PC-9 (cell line): ENCODE data around the gene AGPAT3. TPM values are rescaled to one million over a fixed set of nuclear protein-coding genes. Genes with fewer than 3 reads are reported as not detected.
"Not testable (repeated sequence)": the region's sequence is repeated elsewhere in the genome, so short reads cannot be mapped to it uniquely, and the experiment has no call there.

Experiments
- BruUV-seq: library from RNA; stranded (reverse); fragments of 400-500 nt; replicated peaks from 2 replicates; lab custom pipeline; 2021; lab: Mats Ljungman, UMichigan
- CTCF ChIA-PET: fragments of 300-600 bp; sonication (Branson Sonifier 250); formaldehyde crosslinking; loops from one replicate; lab custom pipeline; 2022; ENCODE audit warnings: antibody characterized with exemption; lab: Charles Lee
- POLR2A ChIA-PET: fragments of 300-600 bp; sonication (Branson Sonifier 250); formaldehyde crosslinking; loops from one replicate; lab custom pipeline; 2022; ENCODE audit warnings: antibody characterized with exemption; ENCODE audit not compliant: unreplicated experiment; lab: Charles Lee
- DNase-seq, 2 experiments: peaks; one replicate each; pipeline versions ENCODE4 v3.0.0 to v3.0.0-alpha.2; 2015 to 2022; ENCODE audit warnings: mixed read lengths in 1 of 2
- H2AFZ ChIP-seq: fragments of 200-600 bp; sonication (generic); 2 replicates; pipeline ENCODE4 v1.8.1; 2017; ENCODE audit warnings: antibody characterized with exemption
- H3F3A ChIP-seq: fragments of 200-600 bp; sonication (generic); 2 replicates; pipeline ENCODE4 v1.8.1; 2017; ENCODE audit warnings: antibody characterized with exemption, mild to moderate bottlenecking, low read depth; ENCODE audit not compliant: insufficient read depth
- H3K27ac ChIP-seq: fragments of 200-600 bp; sonication (generic); 2 replicates; pipeline ENCODE4 v1.6.1; 2016; ENCODE audit warnings: mixed run types
- H3K27me3 ChIP-seq: fragments of 200-600 bp; sonication (generic); 2 replicates; pipeline ENCODE4 v1.6.1; 2016; ENCODE audit warnings: low read depth, mixed run types; ENCODE audit not compliant: insufficient read depth
- H3K36me3 ChIP-seq: fragments of 200-600 bp; sonication (generic); 2 replicates; pipeline ENCODE4 v1.6.1; 2016; ENCODE audit warnings: low read depth, mixed run types
- H3K4me1 ChIP-seq: fragments of 200-600 bp; sonication (generic); replicated peaks from 2 replicates; pipeline ENCODE4 v1.6.1; 2016; ENCODE audit warnings: mixed run types; ENCODE audit not compliant: insufficient read depth
- H3K4me2 ChIP-seq: fragments of 200-600 bp; sonication (generic); 2 replicates; pipeline ENCODE4 v1.6.1; 2017; ENCODE audit warnings: mixed run types
- H3K4me3 ChIP-seq: fragments of 200-600 bp; sonication (generic); 2 replicates; pipeline ENCODE4 v1.6.1; 2016; ENCODE audit warnings: mixed run types
- H3K79me2 ChIP-seq: fragments of 200-600 bp; sonication (generic); 2 replicates; pipeline ENCODE4 v1.6.1; 2017; ENCODE audit warnings: low read depth, mixed run types
- H3K9me2 ChIP-seq: fragments of 200-600 bp; sonication (generic); 2 replicates; pipeline ENCODE4 v1.8.1; 2017; ENCODE audit warnings: mild to moderate bottlenecking; ENCODE audit not compliant: insufficient read depth
- H3K9me3 ChIP-seq: fragments of 200-600 bp; sonication (generic); 2 replicates; pipeline ENCODE4 v1.8.1; 2016; ENCODE audit warnings: low read depth; ENCODE audit not compliant: insufficient read depth
- H4K20me1 ChIP-seq: fragments of 200-600 bp; sonication (generic); 2 replicates; pipeline ENCODE4 v1.8.1; 2017; ENCODE audit not compliant: insufficient read depth
- EZH2 ChIP-seq: fragments of 200-600 bp; sonication (generic); IDR thresholded peaks from 2 replicates; pipeline ENCODE4 v1.8.0; 2017; ENCODE audit warnings: antibody characterized with exemption, low read depth
- intact Hi-C: fragments of 100-400 bp; cut with micrococcal nuclease; formaldehyde crosslinking; loops from one replicate; pipeline ENCODE4 v1.10.0; 2022; ENCODE audit not compliant: unreplicated experiment
- total RNA-seq: library from RNA; stranded (reverse); gene quantifications from 2 replicates; pipeline ENCODE4 v1.2.3, GENCODE V29; 2021
- TF ChIP-seq, protein P1 (sequence below): fragments of 200-600 bp; sonication (generic); conservative IDR thresholded peaks from 2 replicates; pipeline ENCODE4 v1.6.1; 2017; ENCODE audit warnings: mixed run types, antibody characterized with exemption, mild to moderate bottlenecking, moderate library complexity

The AGPAT3 gene
- total RNA-seq, 1 experiment from 2014 or later: 39.0 TPM

DNA sequence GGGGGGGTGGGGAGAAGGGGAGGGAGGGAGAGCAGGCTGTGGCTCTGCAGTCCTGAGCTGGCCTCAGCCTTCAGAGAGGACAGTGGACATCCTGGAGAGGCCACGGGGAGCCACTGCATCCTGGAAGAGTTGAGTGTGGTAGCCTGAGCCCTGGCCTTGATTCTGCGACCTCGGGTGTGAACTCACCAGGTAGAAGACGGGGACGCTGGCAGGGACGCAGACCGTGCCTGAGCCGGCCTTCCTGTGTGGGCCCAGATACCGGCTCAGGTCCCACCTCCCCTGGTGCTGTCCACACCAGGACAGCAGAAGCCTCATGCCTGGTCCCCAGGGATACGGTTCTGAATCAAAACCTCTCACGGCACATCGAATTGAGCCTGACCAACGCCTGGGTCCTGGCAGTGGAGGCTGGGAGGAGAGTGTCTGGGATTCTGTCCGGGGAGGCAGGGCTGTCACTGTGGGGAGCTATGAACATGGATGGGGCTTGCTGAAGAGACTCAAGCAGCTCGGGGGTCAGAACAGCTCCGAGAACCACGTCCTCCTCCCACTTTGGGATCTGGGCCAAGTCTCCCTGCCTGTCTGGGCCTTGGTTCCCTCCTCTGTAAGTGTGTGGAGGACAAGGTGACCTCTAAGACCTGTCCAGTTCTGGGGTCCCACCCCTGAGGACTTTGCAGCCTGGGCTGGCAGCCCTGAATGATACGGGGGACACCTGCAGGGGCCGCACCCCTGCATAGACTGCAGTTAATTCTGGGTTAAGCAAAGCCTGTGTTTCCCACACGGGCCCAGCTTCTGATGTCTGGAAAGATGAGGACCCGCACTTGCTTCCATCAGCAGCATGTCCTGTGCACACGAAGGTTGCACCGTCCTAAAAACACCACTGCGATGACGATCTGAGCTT lies 45.3 kb upstream of the AGPAT3 start:
- no peak overlapping the region for H2AFZ ChIP-seq
- no peaks in the 10 kb centered on the region for H3K9me2 ChIP-seq
- H3K36me3 ChIP-seq: no peaks in the 10 kb centered on the region
- no peak overlapping the region for H3K4me2 ChIP-seq
- intact Hi-C loops: loop anchor here (10.0 kb wide), 1 partner anchor 665 kb away; no protein-coding TSS in a partner anchor
- no peaks in the 10 kb centered on the region for H3K79me2 ChIP-seq
- CTCF ChIA-PET: no interaction called here
- DNase-seq: no peak
- H3K9me3 ChIP-seq: no peaks in the 10 kb centered on the region
- H3K4me1 ChIP-seq: peaks cover 2% of the 10 kb centered on the region
- H3F3A ChIP-seq: peaks cover 1% of the 10 kb centered on the region; the same call in 1 of the 2 replicates
- BruUV-seq: no TSS peak
- H3K27ac ChIP-seq: no peak overlapping the region
- no peaks in the 10 kb centered on the region for H4K20me1 ChIP-seq
- POLR2A ChIA-PET: no interaction called here
- TF ChIP-seq EZH2: no peak
- TF ChIP-seq, protein P1, sequence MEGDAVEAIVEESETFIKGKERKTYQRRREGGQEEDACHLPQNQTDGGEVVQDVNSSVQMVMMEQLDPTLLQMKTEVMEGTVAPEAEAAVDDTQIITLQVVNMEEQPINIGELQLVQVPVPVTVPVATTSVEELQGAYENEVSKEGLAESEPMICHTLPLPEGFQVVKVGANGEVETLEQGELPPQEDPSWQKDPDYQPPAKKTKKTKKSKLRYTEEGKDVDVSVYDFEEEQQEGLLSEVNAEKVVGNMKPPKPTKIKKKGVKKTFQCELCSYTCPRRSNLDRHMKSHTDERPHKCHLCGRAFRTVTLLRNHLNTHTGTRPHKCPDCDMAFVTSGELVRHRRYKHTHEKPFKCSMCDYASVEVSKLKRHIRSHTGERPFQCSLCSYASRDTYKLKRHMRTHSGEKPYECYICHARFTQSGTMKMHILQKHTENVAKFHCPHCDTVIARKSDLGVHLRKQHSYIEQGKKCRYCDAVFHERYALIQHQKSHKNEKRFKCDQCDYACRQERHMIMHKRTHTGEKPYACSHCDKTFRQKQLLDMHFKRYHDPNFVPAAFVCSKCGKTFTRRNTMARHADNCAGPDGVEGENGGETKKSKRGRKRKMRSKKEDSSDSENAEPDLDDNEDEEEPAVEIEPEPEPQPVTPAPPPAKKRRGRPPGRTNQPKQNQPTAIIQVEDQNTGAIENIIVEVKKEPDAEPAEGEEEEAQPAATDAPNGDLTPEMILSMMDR: no peak
- H3K27me3 ChIP-seq: no peaks in the 10 kb centered on the region
- H3K4me3 ChIP-seq: no peak overlapping the region

GRCh38 chr21:43820466-43820865 lies 44.6 kb upstream of the AGPAT3 start:
- H3K27me3 ChIP-seq: no peaks in the 10 kb centered on the region
- POLR2A ChIA-PET: no interaction called here
- intact Hi-C loops: no loop called here

DNA sequence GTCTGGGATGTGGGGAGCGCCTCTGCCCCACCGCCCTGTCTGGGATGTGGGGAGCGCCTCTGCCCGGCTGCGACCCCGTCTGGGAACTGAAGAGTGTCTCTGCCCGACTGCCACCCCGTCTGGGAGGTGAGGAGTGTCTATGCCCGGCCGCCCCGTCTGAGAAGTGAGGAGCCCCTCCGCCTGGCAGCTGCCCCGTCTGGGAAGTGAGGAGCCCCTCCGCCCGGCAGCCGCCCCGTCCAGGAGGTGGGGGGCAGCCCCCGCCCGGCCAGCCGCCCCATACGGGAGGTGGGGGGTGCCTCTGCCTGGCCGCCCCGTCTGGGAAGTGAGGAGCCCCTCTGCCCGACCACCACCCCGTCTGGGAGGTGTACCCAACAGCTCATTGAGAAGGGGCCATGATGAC lies 42.9 kb upstream of the AGPAT3 start:
- H3K79me2 ChIP-seq, H3K27me3 ChIP-seq, H3K4me1 ChIP-seq, H3K9me2 ChIP-seq, BruUV-seq, H3F3A ChIP-seq, intact Hi-C loops, H4K20me1 ChIP-seq, H3K36me3 ChIP-seq, POLR2A ChIA-PET, DNase-seq, CTCF ChIA-PET, H3K27ac ChIP-seq, H2AFZ ChIP-seq, H3K4me3 ChIP-seq, H3K4me2 ChIP-seq, H3K9me3 ChIP-seq: not testable (repeated sequence)

More at GRCh38 chr21:43820466-43820865, 44.6 kb upstream of the AGPAT3 start:
- Histone ChIP-seq H3K36me3 (no peaks in the 10 kb centered on the region), H3K79me2 (no peaks in the 10 kb centered on the region), H3K27ac (no peak overlapping the region), H3K4me1 (no peaks in the 10 kb centered on the region; the same call in 1 of the 2 replicates), H4K20me1 (no peaks in the 10 kb centered on the region), H2AFZ (no peak overlapping the region), H3K9me3 (no peaks in the 10 kb centered on the region), H3K4me2 (no peak overlapping the region), H3F3A (no peaks in the 10 kb centered on the region; the same call in 1 of the 2 replicates), H3K9me2 (no peaks in the 10 kb centered on the region), H3K4me3 (no peak overlapping the region)
- TF ChIP-seq, protein P1: no peak
- no peak for TF ChIP-seq EZH2
- CTCF ChIA-PET: no interaction called here
- BruUV-seq: no TSS peak
- no peak for DNase-seq

- DNase-seq, H3K4me1 ChIP-seq, H3K27ac ChIP-seq, H2AFZ ChIP-seq, H3K9me2 ChIP-seq, CTCF ChIA-PET, BruUV-seq, H3K36me3 ChIP-seq, H3F3A ChIP-seq, intact Hi-C loops, H3K79me2 ChIP-seq, H3K4me3 ChIP-seq, H3K9me3 ChIP-seq, H4K20me1 ChIP-seq, H3K4me2 ChIP-seq, H3K27me3 ChIP-seq, POLR2A ChIA-PET: not testable (repeated sequence)
Observed at GRCh38 chr21:43822741-43823140, 42.3 kb upstream of the AGPAT3 start.
